Testis (tissue), 3 donors: Measurements from ENCODE around the gene FPR3. TPM values are rescaled to one million over a fixed set of nuclear protein-coding genes. Genes with fewer than 3 reads are reported as not detected.
"Not testable (repeated sequence)": the region's sequence is repeated elsewhere in the genome, so short reads cannot be mapped to it uniquely, and the experiment has no call there.

ENCODE experiments used
- DNase-seq: peaks from one replicate; pipeline ENCODE4 v3.0.0-alpha.2; 2019
- H3K27ac ChIP-seq, 2 donors: fragments of 200-600 bp; sonication (generic); one replicate each; pipeline ENCODE4 v1.5.1; 2019
- H3K27me3 ChIP-seq: fragments of 200-600 bp; sonication (generic); one replicate; pipeline ENCODE4 v1.5.1; 2019
- H3K36me3 ChIP-seq: fragments of 200-600 bp; sonication (generic); one replicate; pipeline ENCODE4 v1.5.1; 2017; ENCODE audit warnings: low read depth; ENCODE audit errors: missing control alignments
- H3K4me1 ChIP-seq: fragments of 200-600 bp; sonication (generic); one replicate; pipeline ENCODE4 v1.5.1; 2019
- H3K4me3 ChIP-seq, 2 donors: fragments of 200-600 bp; sonication (generic); one replicate each; pipeline ENCODE4 v1.5.1; 2017 to 2019
- H3K9me3 ChIP-seq: fragments of 200-600 bp; sonication (generic); one replicate; pipeline ENCODE4 v1.5.1; 2017
- CTCF ChIP-seq, 3 experiments: fragments of 450-650 bp in 2 of 3; fragments of 200-600 bp in 1 of 3; sonication (generic) in 1 of 3; IDR thresholded peaks; one replicate each; pipeline ENCODE4 v1.5.1; 2016 to 2019; ENCODE audit warnings: antibody characterized with exemption in 3 of 3, mild to moderate bottlenecking in 2 of 3, moderate library complexity in 1 of 3
- POLR2A ChIP-seq: fragments of 450-650 bp; IDR thresholded peaks from one replicate; pipeline ENCODE4 v1.6.1; 2017; ENCODE audit warnings: antibody characterized with exemption, mild to moderate bottlenecking, moderate library complexity
- WGBS, 2 donors: methylation state at CpG; one replicate each; pipeline ENCODE4 v1.1.5; 2018; 5-methylcytosine and 5-hydroxymethylcytosine counted together
- intact Hi-C: fragments of 100-400 bp; cut with DNase I; formaldehyde crosslinking; loops from one replicate; pipeline ENCODE4 v1.15.1; 2023; ENCODE audit warnings: low total_unique reads
- polyA plus RNA-seq: library from polyadenylated mRNA; stranded (reverse); fragments of 350-450 nt; fragmentation: Illumina TruSeq; extraction: RNeasy Lipid Tissue Mini Kit (QIAGEN cat#74804); gene quantifications from one replicate; pipeline ENCODE4 v1.2.3, GENCODE V29; 2014; ENCODE audit warnings: low read depth, low replicate concordance; ENCODE audit not compliant: insufficient read depth
- total RNA-seq, 2 donors: library from RNA; depleted of rRNA; stranded (reverse); fragments of >200 nt; gene quantifications; one replicate each; pipeline ENCODE4 v1.2.3, GENCODE V29; 2016

Gene FPR3
- total and polyA plus RNA-seq, 3 donors from 2014 or later = 1.6 to 15.6 (median 8.8) TPM

- H3K27me3 ChIP-seq = no peaks in the 10 kb centered on the region
- H3K4me3 ChIP-seq = no peak overlapping the region
- TF ChIP-seq POLR2A = no peak
- no peak for TF ChIP-seq CTCF (IDR thresholded peaks at IDR 0.05)
Observed at GRCh38 chr19:51803519-51803918, 8.6 kb downstream of the FPR3 start.

GRCh38 chr19:51803967-51804366 lies 9.0 kb downstream of the FPR3 start:
- no peaks in the 10 kb centered on the region for H3K36me3 ChIP-seq
- H3K4me1 ChIP-seq = peaks cover 47% of the 10 kb centered on the region
- H3K4me3 ChIP-seq = no peak overlapping the region
- WGBS, 2 donors = 62 to 65% methylated on average over 5 of the region's 5 CpGs
- TF ChIP-seq CTCF (IDR thresholded peaks at IDR 0.05) = no peak
- no peak for TF ChIP-seq POLR2A
- H3K27me3 ChIP-seq = no peaks in the 10 kb centered on the region
- no peak for DNase-seq
- H3K9me3 ChIP-seq = no peaks in the 10 kb centered on the region
- no peak overlapping the region for H3K27ac ChIP-seq
- intact Hi-C loops = no loop called here

More at GRCh38 chr19:51803519-51803918, 8.6 kb downstream of the FPR3 start:
- DNase-seq = no peak
- Histone ChIP-seq H3K4me1 (peaks cover 51% of the 10 kb centered on the region), H3K36me3 (no peaks in the 10 kb centered on the region), H3K9me3 (no peaks in the 10 kb centered on the region), H3K27ac (no peak overlapping the region)
- WGBS, 2 donors = 84 to 91% methylated on average over 4 of the region's 4 CpGs
- intact Hi-C loops = no loop called here

GRCh38 chr19:51804789-51805188 lies 9.8 kb downstream of the FPR3 start:
- peaks cover 45% of the 10 kb centered on the region for H3K4me1 ChIP-seq
- intact Hi-C loops, DNase-seq, H3K9me3 ChIP-seq, H3K4me3 ChIP-seq, H3K36me3 ChIP-seq, H3K27me3 ChIP-seq: not testable (repeated sequence)
- WGBS, 2 donors = 74 to 91% methylated on average over 9 of the region's 9 CpGs
- peak overlapping the region in 1 of 2 donors; percentile 1 for H3K27ac ChIP-seq

- WGBS, 2 donors = 87 to 95% methylated on average over 8 of the region's 8 CpGs
- H3K36me3 ChIP-seq, H3K4me3 ChIP-seq, H3K27me3 ChIP-seq, intact Hi-C loops, H3K9me3 ChIP-seq, DNase-seq: not testable (repeated sequence)
- H3K27ac ChIP-seq = peak overlapping the region in 1 of 2 donors; percentile 1
- H3K4me1 ChIP-seq = peaks cover 42% of the 10 kb centered on the region
Observed at GRCh38 chr19:51805396-51805795, 10.4 kb downstream of the FPR3 start.

- H3K9me3 ChIP-seq, H3K36me3 ChIP-seq, H3K27me3 ChIP-seq, intact Hi-C loops, H3K4me3 ChIP-seq, DNase-seq: not testable (repeated sequence)
- H3K27ac ChIP-seq = peak overlapping the region; percentile 37 to 55
- peaks cover 32% of the 10 kb centered on the region for H3K4me1 ChIP-seq
- 74 to 82% methylated on average over 5 of the region's 5 CpGs for WGBS, 2 donors
Observed at GRCh38 chr19:51806571-51806970, 11.6 kb downstream of the FPR3 start.

- 47 to 57% methylated on average over 6 of the region's 6 CpGs for WGBS, 2 donors
- DNase-seq = peak; percentile 85
- peak overlapping the region; percentile 37 to 55 for H3K27ac ChIP-seq
- H3K9me3 ChIP-seq = no peaks in the 10 kb centered on the region
- peaks cover 30% of the 10 kb centered on the region for H3K4me1 ChIP-seq
- H3K4me3 ChIP-seq = no peak overlapping the region
- intact Hi-C loops = no loop called here
- no peak for TF ChIP-seq CTCF (IDR thresholded peaks at IDR 0.05)
- TF ChIP-seq POLR2A = no peak
- no peaks in the 10 kb centered on the region for H3K27me3 ChIP-seq
- no peaks in the 10 kb centered on the region for H3K36me3 ChIP-seq
Observed at GRCh38 chr19:51807111-51807701, 12.2 kb downstream of the FPR3 start.
